IMR-90 (cell line): ENCODE measurements around the gene GSTO1. TPM values are rescaled to one million over a fixed set of nuclear protein-coding genes. Genes with fewer than 3 reads are reported as not detected.

Experiments used
- ATAC-seq: fragments of 200-7000 bp; cut with Tn5 transposase; 2 replicates; pipeline ENCODE4 v1.9.1; 2020; ENCODE audit warnings: low read depth, mild to moderate bottlenecking, moderate library complexity
- BruUV-seq: library from RNA; stranded (reverse); fragments of 400-500 nt; replicated peaks from 2 replicates; lab custom pipeline; 2021; lab: Mats Ljungman, UMichigan
- CTCF ChIA-PET: fragments of 300-600 bp; formaldehyde crosslinking; extraction: SDS; loops from one replicate; lab custom pipeline; 2021; ENCODE audit warnings: antibody characterized with exemption; lab: Yijun Ruan, JAX
- POLR2A ChIA-PET: fragments of 300-600 bp; sonication (Branson Sonifier 250); formaldehyde crosslinking; loops from one replicate; lab custom pipeline; 2022; ENCODE audit warnings: antibody characterized with exemption; ENCODE audit not compliant: unreplicated experiment; lab: Charles Lee
- DNase-seq: peaks from one replicate; pipeline ENCODE4 v3.0.0; 2013
- H2AFZ ChIP-seq: replicated peaks from 2 replicates; pipeline ENCODE3; 2013; ENCODE audit warnings: low read length, mild to moderate bottlenecking; ENCODE audit not compliant: poor library complexity
- H2AK5ac ChIP-seq: 2 replicates; pipeline ENCODE4 v1.6.1; 2013; ENCODE audit warnings: low read depth, low read length, inconsistent platforms
- H2AK9ac ChIP-seq: replicated peaks from 2 replicates; pipeline ENCODE3; 2013; ENCODE audit warnings: mild to moderate bottlenecking, low read depth, low read length, moderate library complexity; ENCODE audit not compliant: poor library complexity
- H2BK120ac ChIP-seq: 2 replicates; pipeline ENCODE4 v1.6.1; 2013; ENCODE audit warnings: low read depth, low read length, inconsistent platforms
- H2BK15ac ChIP-seq: 3 replicates; pipeline ENCODE4 v1.6.1; 2013; ENCODE audit warnings: low read depth, low read length, inconsistent platforms
- H2BK20ac ChIP-seq: 2 replicates; pipeline ENCODE4 v1.6.1; 2013; ENCODE audit warnings: low read depth, mild to moderate bottlenecking, inconsistent platforms, low read length, moderate library complexity
- H2BK5ac ChIP-seq: 2 replicates; pipeline ENCODE4 v1.6.1; 2013; ENCODE audit warnings: mild to moderate bottlenecking, low read depth, low read length, inconsistent platforms; ENCODE audit not compliant: poor library complexity, severe bottlenecking
- H3K14ac ChIP-seq: replicated peaks from 2 replicates; pipeline ENCODE4 v1.6.1; 2013; ENCODE audit warnings: low read depth, low read length, inconsistent platforms
- H3K18ac ChIP-seq: 2 replicates; pipeline ENCODE4 v1.6.1; 2013; ENCODE audit warnings: low read depth, low read length, control low read depth
- H3K23ac ChIP-seq: 2 replicates; pipeline ENCODE4 v1.6.1; 2013; ENCODE audit warnings: low read depth, low read length, inconsistent platforms
- H3K27ac ChIP-seq: 2 replicates; pipeline ENCODE4 v1.5.1; 2013; ENCODE audit warnings: mild to moderate bottlenecking, control low read depth, low read length; ENCODE audit not compliant: insufficient read depth
- H3K27me3 ChIP-seq: 2 replicates; pipeline ENCODE4 v1.6.1; 2013; ENCODE audit warnings: low read length; ENCODE audit not compliant: control insufficient read depth, insufficient read depth
- H3K36me3 ChIP-seq: 2 replicates; pipeline ENCODE4 v1.6.1; 2013; ENCODE audit warnings: low read length, mixed read lengths; ENCODE audit not compliant: control insufficient read depth, insufficient read depth
- H3K4ac ChIP-seq: 2 replicates; pipeline ENCODE4 v1.6.1; 2013; ENCODE audit warnings: low read depth, low read length, inconsistent platforms
- H3K4me1 ChIP-seq: 2 replicates; pipeline ENCODE4 v1.6.1; 2013; ENCODE audit warnings: low read length, mixed read lengths; ENCODE audit not compliant: control insufficient read depth, insufficient read depth
- H3K4me2 ChIP-seq: 2 replicates; pipeline ENCODE4 v1.6.1; 2013; ENCODE audit warnings: low read depth, mild to moderate bottlenecking, control low read depth, low read length, moderate library complexity
- H3K4me3 ChIP-seq: 2 replicates; pipeline ENCODE4 v1.5.1; 2013; ENCODE audit warnings: low read depth, mild to moderate bottlenecking, control low read depth, low read length, moderate library complexity; ENCODE audit not compliant: insufficient read depth
- H3K56ac ChIP-seq: 2 replicates; pipeline ENCODE4 v1.6.1; 2013; ENCODE audit warnings: low read length, inconsistent platforms; ENCODE audit not compliant: insufficient read depth; ENCODE audit errors: extremely low read depth
- H3K79me1 ChIP-seq, 2 experiments: 2 replicates each; pipeline ENCODE4 v1.6.1; 2013; ENCODE audit warnings: low read length in 2 of 2, inconsistent platforms in 1 of 2, low read depth in 1 of 2
- H3K9ac ChIP-seq: 2 replicates; pipeline ENCODE4 v1.6.1; 2013; ENCODE audit warnings: low read depth, low read length, control low read depth
- H3K9me1 ChIP-seq: 2 replicates; pipeline ENCODE4 v1.6.1; 2013; ENCODE audit warnings: low read length, inconsistent platforms; ENCODE audit not compliant: insufficient read depth
- H3K9me3 ChIP-seq: 2 replicates; pipeline ENCODE4 v1.6.1; 2013; ENCODE audit warnings: low read length; ENCODE audit not compliant: control insufficient read depth, insufficient read depth
- H4K20me1 ChIP-seq: 2 replicates; pipeline ENCODE4 v1.6.1; 2013; ENCODE audit warnings: low read length, inconsistent platforms; ENCODE audit not compliant: insufficient read depth
- H4K5ac ChIP-seq: 2 replicates; pipeline ENCODE4 v1.6.1; 2013; ENCODE audit warnings: mild to moderate bottlenecking, low read depth, low read length, control low read depth
- H4K8ac ChIP-seq, 2 experiments: 2 replicates each; pipeline ENCODE4 v1.6.1; 2013; ENCODE audit warnings: low read depth in 2 of 2, low read length in 2 of 2, control low read depth in 1 of 2, inconsistent platforms in 1 of 2
- H4K91ac ChIP-seq: 2 replicates; pipeline ENCODE4 v1.6.1; 2013; ENCODE audit warnings: low read depth, low read length, inconsistent platforms; ENCODE audit not compliant: insufficient read depth
- CTCF ChIP-seq: conservative IDR thresholded peaks from 2 replicates; pipeline ENCODE4 v1.5.1; 2012; ENCODE audit warnings: mild to moderate bottlenecking, low read depth, low read length, improper control_type of control experiment
- FOS ChIP-seq: fragments of 150-350 bp; IDR thresholded peaks from 2 replicates; pipeline ENCODE4 v1.6.1; 2016; ENCODE audit warnings: low read depth, low read length
- NFE2L2 ChIP-seq: fragments of 150-350 bp; IDR thresholded peaks from 2 replicates; pipeline ENCODE4 v1.6.1; 2016; ENCODE audit warnings: low read depth, mild to moderate bottlenecking, low read length
- POLR2A ChIP-seq: IDR thresholded peaks from 2 replicates; pipeline ENCODE4 v1.6.1; 2012; ENCODE audit warnings: mild to moderate bottlenecking, low read depth, low read length
- RAD21 ChIP-seq: IDR thresholded peaks from 2 replicates; pipeline ENCODE4 v1.6.1; 2012; ENCODE audit warnings: low read length, improper control_type of control experiment
- USF2 ChIP-seq: fragments of 150-350 bp; IDR thresholded peaks from 2 replicates; pipeline ENCODE4 v1.6.1; 2017; ENCODE audit warnings: mild to moderate bottlenecking, antibody characterized with exemption, low read length, low read depth
- WGBS, 2 experiments: methylation state at CpG; one replicate each; pipeline versions ENCODE4 v1.1.5 to v1.1.7; 2013; ENCODE audit warnings: missing lambda C conversion rate in 2 of 2; ENCODE audit not compliant: insufficient read length in 1 of 2; ENCODE audit errors: extremely low coverage in 2 of 2; 5-methylcytosine and 5-hydroxymethylcytosine counted together
- dilution Hi-C: fragments of 300-500 bp; cut with HindIII; formaldehyde crosslinking; loops from one replicate; pipeline ENCODE4 v1.14.3; 2018; ENCODE audit warnings: low sequenced_read_pairs; ENCODE audit not compliant: unreplicated experiment
- in situ Hi-C: fragments of 300-500 bp; cut with MboI; formaldehyde crosslinking; loops from 3 replicates; pipeline ENCODE4 v1.14.3; 2019; ENCODE audit warnings: low sequenced_read_pairs, inconsistent platforms, mixed read lengths
- intact Hi-C: fragments of 100-400 bp; cut with micrococcal nuclease; formaldehyde crosslinking; loops from 2 replicates; pipeline ENCODE4 v1.10.0; 2022
- polyA plus RNA-seq, 3 experiments: library from polyadenylated mRNA; depleted of rRNA; stranded (reverse); fragments of >200 nt; gene quantifications; 2 replicates each; pipeline ENCODE4 v1.2.3, GENCODE V29; 2012; ENCODE audit warnings: low replicate concordance in 1 of 3
- total RNA-seq: library from RNA; depleted of rRNA; stranded (reverse); fragments of >200 nt; gene quantifications from 2 replicates; pipeline ENCODE4 v1.2.3, GENCODE V29; 2012

The GSTO1 gene
- total and polyA plus RNA-seq, 2 of the 4 experiments (the other 2 are of a cell fraction) = 186 to 258 TPM

- TF ChIP-seq USF2 (no peak), POLR2A (peak; percentile 75), NFE2L2 (peak; percentile 84)
These were observed 46.1 kb downstream of the GSTO1 start (continued) for GRCh38 chr10:104300736-104301292.

- POLR2A ChIA-PET = no interaction called here
- WGBS, 2 experiments = 83% methylated on average over 1 of the region's 3 CpGs; no CpG with 5 or more reads in 1 of the 2 experiments
These were observed 47.4 kb downstream of the GSTO1 start for GRCh38 chr10:104301907-104302690.

More at GRCh38 chr10:104301907-104302690, 47.4 kb downstream of the GSTO1 start:
- dilution Hi-C loops (no loop called here), in situ Hi-C loops (no loop called here), intact Hi-C loops (loop anchor here (2.0 kb wide), 1 partner anchor 27 kb away; no protein-coding TSS in a partner anchor)
- H2BK20ac ChIP-seq = peak overlapping the region; percentile 73; the same call in 1 of the 2 replicates
- H3K9me1 ChIP-seq = peaks cover 26% of the 10 kb centered on the region; the same call in 1 of the 2 replicates
- BruUV-seq = no TSS peak
- TF ChIP-seq CTCF (0 out of 2 replicates have a peak, but pooled peaks have one; percentile 23), FOS (no peak), RAD21 (no peak)
- H4K20me1 ChIP-seq = peaks cover 9% of the 10 kb centered on the region
- no peak for ATAC-seq
- no peaks in the 10 kb centered on the region for H3K9me3 ChIP-seq
- H3K4me2 ChIP-seq = no peak overlapping the region
- no peaks in the 10 kb centered on the region for H3K36me3 ChIP-seq
- H3K56ac ChIP-seq = no peak overlapping the region
- peak overlapping the region; percentile 62; the same call in 1 of the 2 replicates for H3K23ac ChIP-seq
- peaks cover 3 to 35% of the 10 kb centered on the region in 2 experiments; a peak in 2 of 4 replicates for H3K79me1 ChIP-seq
- H2BK120ac ChIP-seq = peak overlapping the region; percentile 78; the same call in 1 of the 2 replicates
- H4K91ac ChIP-seq = peak overlapping the region; percentile 72
- peak overlapping the region; percentile 69 for H2AFZ ChIP-seq
- H2AK9ac ChIP-seq = no peak overlapping the region
- no peak overlapping the region for H3K4me3 ChIP-seq
- H4K8ac ChIP-seq = peak overlapping the region in 1 of 2 experiments; percentile 44; a peak in 2 of 4 replicates
- H3K4ac ChIP-seq = peak overlapping the region; percentile 71; the same call in 1 of the 2 replicates
- H3K18ac ChIP-seq = no peak overlapping the region
- H2BK15ac ChIP-seq = peak overlapping the region; percentile 30; the same call in 1 of the 3 replicates
- no peak overlapping the region for H4K5ac ChIP-seq
- DNase-seq = peak; percentile 40
- no peaks in the 10 kb centered on the region for H3K27me3 ChIP-seq
- H3K14ac ChIP-seq = peak overlapping the region; percentile 67
- no peak overlapping the region for H3K9ac ChIP-seq
- H2BK5ac ChIP-seq = peak overlapping the region; percentile 42
- no peak overlapping the region for H3K27ac ChIP-seq
- CTCF ChIA-PET = interaction anchor here (1.4 kb wide), 1 partner anchor 28 kb away, joined by 4 read pairs; no protein-coding TSS in a partner anchor
- peaks cover 30% of the 10 kb centered on the region for H3K4me1 ChIP-seq
- peak overlapping the region; percentile 89 for H2AK5ac ChIP-seq
